Measurements from ENCODE around the gene CDHR3.
"Not testable (repeated sequence)": the region's sequence is repeated elsewhere in the genome, so short reads cannot be mapped to it uniquely, and the experiment has no call there.

The CDHR3 gene, protein sequence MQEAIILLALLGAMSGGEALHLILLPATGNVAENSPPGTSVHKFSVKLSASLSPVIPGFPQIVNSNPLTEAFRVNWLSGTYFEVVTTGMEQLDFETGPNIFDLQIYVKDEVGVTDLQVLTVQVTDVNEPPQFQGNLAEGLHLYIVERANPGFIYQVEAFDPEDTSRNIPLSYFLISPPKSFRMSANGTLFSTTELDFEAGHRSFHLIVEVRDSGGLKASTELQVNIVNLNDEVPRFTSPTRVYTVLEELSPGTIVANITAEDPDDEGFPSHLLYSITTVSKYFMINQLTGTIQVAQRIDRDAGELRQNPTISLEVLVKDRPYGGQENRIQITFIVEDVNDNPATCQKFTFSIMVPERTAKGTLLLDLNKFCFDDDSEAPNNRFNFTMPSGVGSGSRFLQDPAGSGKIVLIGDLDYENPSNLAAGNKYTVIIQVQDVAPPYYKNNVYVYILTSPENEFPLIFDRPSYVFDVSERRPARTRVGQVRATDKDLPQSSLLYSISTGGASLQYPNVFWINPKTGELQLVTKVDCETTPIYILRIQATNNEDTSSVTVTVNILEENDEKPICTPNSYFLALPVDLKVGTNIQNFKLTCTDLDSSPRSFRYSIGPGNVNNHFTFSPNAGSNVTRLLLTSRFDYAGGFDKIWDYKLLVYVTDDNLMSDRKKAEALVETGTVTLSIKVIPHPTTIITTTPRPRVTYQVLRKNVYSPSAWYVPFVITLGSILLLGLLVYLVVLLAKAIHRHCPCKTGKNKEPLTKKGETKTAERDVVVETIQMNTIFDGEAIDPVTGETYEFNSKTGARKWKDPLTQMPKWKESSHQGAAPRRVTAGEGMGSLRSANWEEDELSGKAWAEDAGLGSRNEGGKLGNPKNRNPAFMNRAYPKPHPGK

DNA sequence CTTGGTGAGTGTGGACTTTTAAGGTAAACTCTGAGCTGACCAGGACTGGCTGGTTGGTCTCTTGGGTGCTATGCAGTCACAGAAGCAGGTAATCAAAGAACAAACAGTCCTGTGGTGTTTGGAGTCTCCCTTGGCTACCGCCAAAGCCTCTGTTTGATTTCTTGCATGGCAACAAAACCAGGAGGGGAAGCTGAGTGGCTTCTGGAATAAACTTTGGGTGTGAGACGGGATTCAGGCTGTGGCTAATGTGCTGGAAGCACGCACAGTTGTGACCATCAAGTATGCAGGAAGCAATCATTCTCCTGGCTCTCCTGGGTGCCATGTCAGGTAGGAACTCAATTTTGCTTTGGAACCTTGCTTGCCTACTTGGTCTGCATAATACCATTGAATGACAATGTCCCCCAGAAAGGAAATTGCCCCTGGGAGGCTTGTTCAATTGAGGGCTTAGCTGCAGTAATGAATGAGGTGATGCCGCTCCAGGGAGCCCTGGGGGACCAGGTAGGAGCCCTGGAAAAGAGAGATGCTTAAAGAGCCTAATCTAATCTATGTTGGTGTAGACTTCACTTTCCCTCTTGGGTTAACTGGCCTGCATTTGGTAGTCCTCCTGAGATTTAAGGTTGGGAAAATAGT, at the start of gene CDHR3:
TSS of gene CDHR3 (plus strand) at position 227 of the 630 bp plus-strand sequence. CDS start at position 282, 55 bp downstream.
- no peak for DNase-seq (ENCODE audit: low read depth)

DNA sequence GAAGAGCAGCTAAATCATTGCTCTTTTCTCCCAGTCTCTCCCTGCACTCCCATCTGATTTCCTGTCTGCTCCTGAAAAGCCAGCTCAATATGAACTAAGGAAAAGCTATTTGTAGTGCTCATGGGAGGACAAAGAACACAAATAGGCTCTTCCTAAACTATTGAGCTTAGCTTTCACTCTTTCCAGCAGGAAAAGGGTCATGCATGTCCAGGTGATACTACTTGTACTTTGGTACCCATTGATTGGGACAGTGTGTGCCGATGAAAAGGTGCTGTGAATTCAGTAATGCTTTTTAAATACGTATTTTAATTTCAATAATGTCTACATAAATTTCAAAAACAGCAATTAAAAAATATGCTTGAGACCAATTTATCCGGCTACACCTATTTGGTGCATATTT, 49.1 kb upstream of the CDHR3 start:
- DNase-seq (ENCODE audit: low read depth), result no peak

DNA sequence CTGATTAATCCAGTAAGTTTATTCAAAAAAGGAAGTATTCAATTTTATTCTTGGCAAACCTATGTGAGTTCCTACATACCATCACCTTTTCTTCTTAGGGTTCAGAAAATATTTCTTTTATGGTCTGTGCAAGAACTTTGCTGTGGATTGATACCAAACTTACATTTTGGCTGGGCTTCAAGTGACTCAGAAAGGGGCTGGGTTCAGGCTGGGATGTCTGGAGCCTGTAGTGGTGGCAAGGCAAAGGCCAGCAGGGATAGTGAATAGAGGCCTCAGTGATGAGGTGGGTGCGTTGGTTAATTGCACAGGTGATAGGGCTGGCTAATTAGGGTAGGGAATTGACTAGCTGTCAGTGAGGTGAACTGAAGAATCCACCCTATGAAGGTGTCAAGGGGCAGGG, 46.5 kb upstream of the CDHR3 start:
- no peak for DNase-seq (ENCODE audit: low read depth)

DNA sequence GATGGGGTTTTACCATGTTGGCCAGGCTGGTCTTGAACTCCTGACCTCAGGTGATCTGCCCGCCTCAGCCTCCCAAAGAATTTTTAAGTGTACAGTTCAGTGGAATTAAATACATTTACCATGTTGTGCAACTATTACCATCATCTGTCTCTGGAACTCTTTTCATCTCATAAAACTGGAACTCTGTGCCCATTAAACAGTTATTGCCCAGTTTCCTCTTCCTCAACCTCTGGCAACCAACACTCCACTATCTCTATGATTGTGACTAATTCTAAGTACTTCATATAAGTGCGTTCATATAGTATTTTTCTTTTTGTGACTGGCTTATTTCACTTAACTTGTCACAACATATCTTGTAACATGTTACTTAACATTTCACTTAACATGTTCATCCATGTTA, 45.4 kb upstream of the CDHR3 start:
- DNase-seq (ENCODE audit: low read depth), result no peak

DNA sequence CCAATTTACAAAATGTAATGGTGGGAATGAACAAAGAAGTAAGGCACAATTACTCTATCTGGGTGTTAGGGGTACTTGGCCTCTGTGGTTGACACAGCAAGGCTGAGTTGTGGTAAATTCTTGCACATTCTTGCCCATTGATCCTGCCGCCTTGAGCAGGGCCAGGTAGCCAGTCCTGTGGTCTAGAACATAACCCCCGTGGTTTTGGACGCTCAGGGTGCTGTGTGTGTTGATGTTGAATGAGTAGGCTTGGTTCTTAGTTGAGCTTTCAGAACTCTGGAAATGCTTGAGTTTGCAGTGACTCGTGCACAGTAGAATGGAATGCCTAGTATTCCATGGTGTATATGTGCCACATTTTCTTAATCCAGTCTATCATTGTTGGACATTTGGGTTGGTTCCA, 42.3 kb upstream of the CDHR3 start:
- no peak for DNase-seq (ENCODE audit: low read depth)

DNA sequence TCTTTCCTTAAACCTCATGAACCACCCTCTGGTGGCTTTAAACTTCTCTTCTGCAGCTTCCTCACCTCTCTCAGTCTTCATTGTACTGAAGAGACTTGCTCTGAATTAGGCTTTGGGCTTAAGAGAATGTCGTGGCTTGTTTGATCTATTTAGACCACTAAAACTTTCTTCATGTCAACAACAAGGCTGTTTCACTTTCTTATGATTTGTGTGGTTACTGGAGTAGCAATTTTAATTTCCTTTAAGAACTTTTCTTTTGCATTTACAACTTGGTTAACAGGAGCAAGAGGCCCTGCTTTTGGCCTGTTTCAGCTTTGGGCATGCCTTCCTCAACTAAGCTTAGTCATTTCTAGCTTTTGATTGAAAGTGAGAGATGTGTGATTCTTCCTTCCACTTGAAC, 38.1 kb upstream of the CDHR3 start:
- no peak for DNase-seq (ENCODE audit: low read depth)

DNA sequence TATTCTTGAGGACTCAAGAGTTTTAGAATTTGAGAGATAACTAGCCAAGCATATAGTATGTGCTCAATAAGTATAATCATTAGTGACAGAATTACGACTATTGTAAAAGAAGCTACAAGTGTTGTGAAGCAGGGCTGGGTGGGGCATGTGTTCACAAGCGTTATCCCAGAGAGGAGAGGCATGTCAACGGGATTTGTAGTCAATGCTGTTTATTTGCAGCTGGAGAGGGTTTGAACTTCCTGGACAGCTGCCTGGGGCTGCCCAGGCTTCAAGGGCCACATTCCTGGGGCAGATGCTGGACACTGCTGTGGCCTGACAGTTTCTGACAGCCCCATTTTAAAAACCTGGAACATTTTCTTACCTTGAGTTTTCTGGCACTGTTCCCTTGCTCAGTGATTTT, 36.9 kb upstream of the CDHR3 start:
- DNase-seq (ENCODE audit: low read depth), result no peak

DNA sequence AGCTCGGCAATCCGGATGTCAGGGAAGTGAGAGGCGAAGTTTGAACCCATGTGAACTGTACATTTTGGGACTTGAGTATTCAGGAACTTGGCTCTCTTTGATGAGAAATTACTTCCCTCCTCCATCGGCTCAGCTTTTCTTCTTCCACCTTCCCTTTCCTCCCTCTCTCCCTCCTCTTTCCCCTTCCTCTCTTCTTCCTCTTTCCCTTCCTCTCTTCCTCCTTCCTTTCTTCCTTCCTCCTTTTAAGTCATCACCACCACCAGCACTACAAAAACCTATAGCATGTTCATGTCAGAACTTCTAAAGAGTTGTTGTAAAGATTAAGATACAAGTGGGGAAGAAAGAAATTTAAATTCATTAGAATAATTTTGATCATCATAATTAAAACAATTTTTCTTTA, 31.9 kb upstream of the CDHR3 start:
- no peak for DNase-seq (ENCODE audit: low read depth)

DNA sequence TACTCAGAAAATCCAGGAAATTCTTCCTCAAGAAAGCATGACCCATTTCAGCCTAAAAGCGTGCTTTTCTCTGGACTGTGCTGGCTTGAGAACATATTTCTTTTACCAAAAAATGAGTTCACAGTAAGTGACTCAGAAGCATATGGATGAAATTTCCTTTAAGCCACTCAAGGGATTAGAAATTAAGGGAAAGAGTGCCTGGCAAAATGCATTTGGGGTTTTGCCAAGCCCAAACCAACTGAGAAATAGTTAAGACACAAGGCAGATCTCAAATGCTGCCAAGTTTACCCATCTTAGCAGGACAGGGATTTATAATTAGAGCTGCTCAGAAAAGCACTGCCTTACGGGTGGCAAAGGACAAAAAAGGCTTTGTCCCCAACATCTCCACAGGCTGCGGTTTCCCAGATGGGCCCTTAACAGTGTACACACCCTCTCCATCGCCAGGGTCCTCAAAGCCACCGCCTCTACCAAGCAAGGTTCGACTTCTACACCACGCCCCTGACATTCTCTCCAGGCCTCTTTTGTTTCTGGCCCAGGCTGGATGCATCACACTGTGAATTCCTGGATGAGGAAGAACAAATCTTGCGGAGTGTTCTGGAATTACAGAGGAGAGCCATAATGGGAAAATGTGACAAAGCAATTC, 30.1 kb upstream of the CDHR3 start:
- no peak for DNase-seq (ENCODE audit: low read depth)

DNA sequence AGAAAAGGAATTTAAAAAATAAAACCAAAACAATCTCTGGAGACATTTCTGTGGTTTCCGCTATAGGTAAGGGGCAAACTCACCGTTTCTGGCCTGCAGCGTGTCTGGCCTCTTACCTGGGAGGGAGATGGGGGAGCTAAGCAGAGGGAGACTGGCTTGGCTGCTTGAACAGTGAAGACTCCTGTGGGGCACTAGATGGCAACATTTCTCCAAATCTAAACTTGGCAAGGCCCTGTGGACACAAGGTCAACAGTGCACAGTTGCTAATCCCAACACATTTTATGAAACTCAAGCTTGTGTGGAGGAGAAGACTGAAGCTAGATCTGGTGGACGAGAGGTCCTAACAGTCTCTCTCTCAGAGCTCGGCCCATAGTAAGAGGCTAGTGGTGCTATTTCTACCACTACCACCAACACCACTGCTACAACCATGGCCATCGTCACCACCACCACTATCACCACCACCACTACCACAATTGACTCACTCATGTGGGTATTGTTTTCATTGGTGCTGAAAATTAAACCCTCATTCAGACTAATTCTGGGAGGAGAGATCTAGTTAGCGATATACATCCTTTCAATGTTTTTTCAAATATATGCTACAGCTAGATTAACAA, 28.4 kb upstream of the CDHR3 start:
- DNase-seq (ENCODE audit: low read depth), result no peak

DNA sequence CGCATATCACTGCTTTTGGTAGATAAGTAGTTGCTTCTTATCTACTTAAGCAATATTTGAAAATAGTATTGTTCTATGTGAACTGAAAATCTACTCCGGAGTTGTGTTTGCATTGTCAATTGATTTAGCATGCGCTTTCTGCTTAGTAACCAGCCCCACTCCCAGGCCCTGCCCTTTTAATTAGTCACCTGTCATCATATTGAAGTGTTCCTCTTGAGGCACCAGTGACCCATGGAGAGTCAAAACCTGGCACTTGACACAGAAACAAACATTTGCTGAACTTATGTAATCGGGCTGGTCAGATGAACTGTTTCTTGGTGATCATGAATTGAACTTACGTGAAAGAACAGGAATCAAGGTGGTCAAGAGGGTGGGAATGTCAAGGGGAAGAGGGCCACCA, 27.8 kb upstream of the CDHR3 start:
- DNase-seq (ENCODE audit: low read depth), result no peak

DNA sequence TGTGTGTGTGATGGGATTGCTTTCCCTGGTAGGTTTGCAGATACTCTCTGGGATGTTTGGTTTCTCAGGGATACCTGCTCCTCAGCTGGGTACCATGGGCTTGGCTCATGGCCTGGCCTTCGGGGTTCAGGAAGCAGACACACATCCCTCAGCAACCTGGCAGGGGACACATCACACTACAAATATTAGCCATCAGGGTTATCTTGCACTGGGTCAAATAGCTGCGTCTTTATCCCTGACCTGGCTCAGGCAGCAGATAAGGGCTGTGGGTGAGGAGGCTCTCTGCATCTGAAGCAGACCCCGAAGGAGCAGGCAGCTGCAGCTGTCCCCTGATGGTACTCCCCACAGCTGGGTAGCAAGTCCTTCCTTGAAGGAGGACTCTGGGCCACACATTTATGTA, 25.7 kb upstream of the CDHR3 start:
- DNase-seq (ENCODE audit: low read depth), result no peak

DNA sequence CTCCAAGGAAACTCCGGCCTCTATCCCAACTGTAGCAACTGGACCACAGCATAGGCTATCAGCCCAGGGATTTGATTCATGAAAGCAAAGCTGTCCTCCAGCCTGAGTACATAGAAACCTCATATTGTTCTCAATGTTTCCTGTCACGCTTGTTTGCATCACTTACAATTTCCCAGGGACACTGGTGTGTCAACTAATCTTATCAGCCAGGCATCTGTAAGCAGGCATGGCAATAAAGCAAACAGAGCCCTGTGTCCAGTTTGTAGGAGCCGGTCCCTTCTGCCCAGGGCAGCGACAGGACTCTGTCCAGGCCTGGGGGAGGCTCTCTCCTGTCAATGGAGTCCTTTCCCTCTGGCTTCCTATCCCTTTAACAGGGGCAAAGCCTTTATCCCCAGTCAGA, 23.0 kb upstream of the CDHR3 start:
- DNase-seq (ENCODE audit: low read depth), result no peak

DNA sequence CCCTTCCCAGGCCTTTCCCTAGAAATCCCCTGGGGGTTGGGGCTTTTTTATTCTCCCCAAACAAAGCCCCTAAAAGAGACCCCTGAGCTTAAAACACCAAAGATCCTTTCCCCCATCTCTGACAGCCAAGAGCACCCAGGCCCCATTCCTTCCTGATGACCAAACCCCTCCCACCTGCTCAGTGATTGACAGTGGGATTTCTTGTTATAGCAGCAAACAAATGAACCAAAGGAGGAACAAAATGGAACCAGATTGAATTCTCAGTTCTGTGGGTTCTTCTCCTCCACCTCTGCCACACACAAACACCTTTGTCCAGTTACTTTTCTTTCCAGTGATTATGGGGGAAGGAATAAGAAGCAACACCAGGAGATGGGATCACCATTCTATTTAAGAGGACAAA, 21.5 kb upstream of the CDHR3 start:
- DNase-seq (ENCODE audit: low read depth), result no peak

DNA sequence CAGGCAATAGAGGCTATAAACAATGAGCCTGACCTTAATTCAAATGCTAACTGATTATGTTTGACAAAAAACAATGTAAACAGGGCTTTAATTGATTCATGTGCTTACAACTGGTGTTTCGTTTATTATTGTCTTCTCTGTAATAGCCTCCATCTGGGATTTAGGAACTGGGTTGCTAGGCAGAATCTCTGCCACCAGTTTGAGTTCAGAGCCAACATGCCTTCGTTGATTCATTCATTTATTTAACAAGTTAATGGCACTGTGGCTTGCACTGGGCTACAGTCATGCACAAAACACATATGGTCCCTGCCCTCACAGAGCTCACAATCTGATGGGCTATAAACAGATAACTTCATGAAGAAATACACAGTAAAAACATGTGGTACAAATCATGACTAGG, 19.6 kb upstream of the CDHR3 start:
- no peak for DNase-seq (ENCODE audit: low read depth)

DNA sequence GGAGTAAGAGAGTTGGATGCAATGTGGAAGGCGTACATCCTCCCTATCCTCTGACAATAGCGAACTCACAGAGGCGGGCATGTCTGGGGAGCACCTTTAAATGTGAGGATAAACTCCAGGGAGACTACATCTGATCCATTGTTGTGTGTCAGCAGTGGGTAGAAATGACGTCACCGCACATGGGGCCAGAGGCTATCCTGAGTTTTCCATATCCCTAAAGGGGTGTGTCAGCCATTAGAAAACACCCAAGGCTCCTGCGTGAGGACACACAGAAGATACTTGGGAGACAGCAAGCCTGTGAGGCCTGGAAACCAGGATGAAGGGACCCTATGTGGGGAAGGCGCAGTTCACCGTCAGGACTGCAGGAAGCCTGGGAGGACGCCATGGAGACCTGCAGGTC, 17.2 kb upstream of the CDHR3 start:
- DNase-seq (ENCODE audit: low read depth), result no peak

DNA sequence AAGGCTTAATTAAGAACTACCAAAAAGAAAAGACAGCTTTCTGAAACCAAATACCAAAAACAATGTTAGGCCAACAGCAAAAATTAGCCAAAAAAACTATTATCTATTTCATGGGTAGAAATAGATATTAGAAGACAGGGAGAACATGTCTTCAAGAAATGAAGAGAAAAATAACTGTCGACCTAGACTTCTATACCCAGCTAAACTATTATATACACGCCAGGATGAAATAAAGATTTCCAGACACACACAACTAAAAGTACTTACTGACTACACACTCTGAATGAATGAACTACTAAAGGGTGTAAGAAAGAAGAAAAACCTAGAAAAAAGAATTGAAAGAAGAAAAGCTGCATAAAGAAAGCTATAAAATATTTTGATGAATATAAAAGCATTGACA, 11.5 kb upstream of the CDHR3 start:
- no peak for DNase-seq (ENCODE audit: low read depth)

DNA sequence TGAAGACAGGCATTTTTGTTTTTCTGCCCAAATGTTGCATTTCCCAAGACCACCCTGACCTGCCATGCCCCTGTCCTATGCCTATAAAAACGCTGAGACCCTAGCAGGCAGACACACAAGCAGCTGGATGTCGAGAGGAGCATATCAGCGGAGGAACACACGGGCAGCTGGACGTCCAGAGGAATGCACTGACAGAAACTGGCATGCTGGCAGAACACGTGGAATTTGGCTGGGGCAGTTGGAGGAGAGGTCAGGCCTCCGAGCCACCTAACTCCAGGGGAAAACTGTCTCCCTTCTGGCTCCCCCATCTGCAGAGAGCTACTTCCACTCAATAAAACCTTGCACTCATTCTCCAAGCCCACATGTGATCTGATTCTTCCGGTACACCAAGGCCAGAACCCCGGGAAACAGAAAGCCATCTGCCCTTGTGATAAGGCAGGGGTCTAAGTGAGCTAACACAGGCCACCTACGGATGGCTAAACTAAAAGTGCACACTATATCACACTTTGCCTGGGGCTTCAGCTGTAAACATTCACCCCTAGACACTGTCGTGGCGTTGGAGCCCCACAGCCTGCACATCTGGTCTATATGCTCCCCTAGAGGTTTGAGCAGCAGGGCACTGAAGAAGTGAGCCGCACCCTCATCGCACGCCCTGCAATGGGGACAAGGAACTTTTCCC, 10.0 kb upstream of the CDHR3 start:
- no peak for DNase-seq (ENCODE audit: low read depth)

DNA sequence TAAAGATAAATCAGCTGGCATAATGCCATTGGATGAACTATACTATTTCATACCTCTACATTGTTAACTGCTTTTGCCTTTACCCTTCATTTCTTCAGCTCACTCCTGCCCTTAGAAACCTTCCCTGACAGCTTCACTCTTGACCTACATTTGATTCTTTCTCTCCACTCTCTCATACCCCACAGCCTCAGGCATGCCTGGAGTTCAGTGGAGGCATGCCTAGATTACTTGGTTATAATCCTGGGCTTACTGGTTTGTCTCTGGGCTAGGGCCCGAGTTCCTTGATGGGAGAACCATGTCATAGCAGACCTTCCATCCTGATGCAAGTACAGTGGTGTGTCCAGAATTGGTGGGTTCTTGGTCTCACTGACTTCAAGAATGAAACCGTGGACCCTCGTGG, 8.4 kb upstream of the CDHR3 start:
- DNase-seq (ENCODE audit: low read depth), result no peak

DNA sequence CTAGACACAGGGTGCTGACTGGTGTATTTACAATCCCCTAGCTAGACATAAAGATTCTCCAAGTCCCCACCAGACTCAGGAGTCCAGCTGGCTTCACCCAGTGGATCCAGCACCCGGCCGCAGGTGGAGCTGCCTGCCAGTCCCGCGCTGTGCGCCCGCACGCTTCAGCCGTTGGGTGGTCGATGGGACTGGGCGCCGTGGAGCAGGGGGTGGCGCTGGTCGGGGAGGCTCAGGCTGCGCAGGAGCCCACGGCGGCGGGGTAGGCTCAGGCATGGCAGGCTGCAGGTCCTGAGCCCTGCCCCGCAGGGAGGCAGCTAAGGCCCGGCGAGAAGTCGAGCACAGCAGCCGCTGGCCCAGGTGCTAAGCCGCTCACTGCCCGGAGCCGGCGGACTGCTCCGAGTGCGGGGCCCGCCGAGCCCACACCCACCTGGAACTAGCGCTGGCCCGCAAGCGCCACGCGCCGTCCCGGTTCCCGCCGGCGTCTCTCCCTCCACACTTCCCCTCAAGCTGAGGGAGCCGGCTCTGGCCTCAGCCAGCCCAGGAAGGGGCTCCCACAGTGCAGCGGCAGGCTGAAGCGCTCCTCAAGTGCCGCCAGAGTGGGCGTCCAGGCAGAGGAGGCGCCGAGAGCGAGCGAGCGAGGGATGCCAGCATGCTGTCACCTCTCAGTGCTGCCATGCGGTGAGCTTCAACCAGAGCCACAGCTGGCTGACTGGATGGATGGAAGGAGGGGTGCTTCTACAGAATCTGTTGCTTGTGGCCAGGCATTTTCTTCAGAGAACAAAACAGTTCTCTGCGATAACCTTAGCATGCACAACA, 7.2 kb upstream of the CDHR3 start:
- not testable (repeated sequence) for DNase-seq (ENCODE audit: low read depth)

DNA sequence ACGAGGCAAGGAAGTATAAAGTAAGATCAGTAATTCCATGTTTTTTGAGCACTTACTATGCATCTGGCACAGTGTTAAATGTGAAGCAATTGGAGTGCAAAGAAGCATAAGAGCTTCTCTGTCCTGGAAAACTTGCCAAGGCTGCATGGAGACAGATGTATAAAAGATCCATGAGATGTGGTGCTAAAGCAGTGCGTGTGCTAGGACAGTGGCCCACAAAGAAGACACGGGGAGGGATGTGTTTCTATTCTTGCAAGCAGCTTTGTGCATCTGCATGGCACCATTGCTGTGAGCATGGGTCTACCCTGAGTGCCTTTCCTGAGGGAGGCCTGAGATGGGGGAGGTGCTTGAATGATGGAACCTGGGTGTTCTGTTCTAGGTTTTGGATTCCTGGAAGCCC, 5.1 kb upstream of the CDHR3 start:
- DNase-seq (ENCODE audit: low read depth), result no peak
